Left hindlimb (tissue), 1 donor: ENCODE data around the gene SELENOP.

Experiments
- DNase-seq: peaks from one replicate; pipeline ENCODE4 v3.0.0-alpha.2; 2018

The SELENOP gene

DNA sequence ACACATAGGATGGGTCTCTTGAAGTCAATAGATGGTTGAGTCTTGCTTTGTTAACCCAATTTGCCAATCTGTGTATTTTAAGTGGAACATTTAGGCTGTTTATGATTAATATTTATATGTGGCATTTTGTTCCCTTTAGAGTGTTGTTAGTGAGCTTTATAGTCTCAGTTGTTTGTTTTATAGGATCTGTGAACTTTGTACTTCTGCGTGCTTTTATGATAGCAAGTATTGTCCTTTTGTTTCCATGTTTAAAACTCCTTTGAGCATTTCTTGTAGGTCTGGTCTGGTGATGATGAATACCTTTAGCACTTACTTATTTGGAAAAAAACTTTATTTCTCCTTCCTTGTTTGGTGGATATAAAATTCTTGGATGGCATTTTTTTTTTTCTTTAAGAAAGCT, 23.8 kb downstream of the SELENOP start:
- DNase-seq: no peak

DNA sequence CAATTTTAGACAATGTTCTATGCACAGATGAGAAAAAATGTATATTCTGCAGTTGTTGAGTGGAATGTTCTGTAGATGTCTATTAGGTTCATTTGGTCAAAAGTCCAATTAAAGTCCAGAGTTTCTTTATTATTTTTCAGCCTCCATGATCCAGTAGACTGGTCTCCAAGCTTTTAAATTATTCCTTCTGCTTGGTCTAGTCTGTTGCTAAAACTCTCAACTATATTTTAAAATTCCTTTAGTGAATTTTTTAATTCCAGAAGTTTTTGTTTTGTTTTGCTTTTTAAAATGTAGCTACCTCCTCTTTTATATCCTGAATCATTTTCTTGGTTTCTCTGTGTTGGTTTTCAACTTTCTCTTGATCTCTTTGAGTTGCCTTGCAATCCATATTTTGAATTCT, 24.6 kb downstream of the SELENOP start:
- no peak for DNase-seq

GRCh38 chr5:42785756-42786155, 25.9 kb downstream of the SELENOP start:
- no peak for DNase-seq

DNA sequence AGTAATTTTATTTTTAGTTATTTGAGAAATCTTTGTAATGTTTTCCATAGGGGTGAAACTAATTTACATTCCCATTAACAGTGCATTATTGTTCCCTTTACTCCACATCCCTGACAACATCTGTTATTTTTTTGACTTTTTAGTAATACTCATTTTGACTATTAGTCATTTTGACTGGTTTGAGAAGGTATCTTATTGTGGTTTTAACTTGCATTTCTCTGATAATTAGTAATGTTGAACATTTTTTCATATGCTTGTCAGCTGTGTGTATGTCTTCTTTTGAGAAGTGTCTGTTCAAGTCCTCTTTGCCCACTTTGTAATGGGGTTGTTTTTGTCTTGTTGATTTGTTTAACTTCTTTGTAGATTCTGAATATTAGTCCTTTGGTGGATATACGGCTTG, 27.6 kb downstream of the SELENOP start:
- no peak for DNase-seq

- DNase-seq: no peak
These were observed 30.1 kb downstream of the SELENOP start for GRCh38 chr5:42781584-42781983.

- no peak for DNase-seq
These were observed 32.6 kb downstream of the SELENOP start for GRCh38 chr5:42779083-42779482.

DNA sequence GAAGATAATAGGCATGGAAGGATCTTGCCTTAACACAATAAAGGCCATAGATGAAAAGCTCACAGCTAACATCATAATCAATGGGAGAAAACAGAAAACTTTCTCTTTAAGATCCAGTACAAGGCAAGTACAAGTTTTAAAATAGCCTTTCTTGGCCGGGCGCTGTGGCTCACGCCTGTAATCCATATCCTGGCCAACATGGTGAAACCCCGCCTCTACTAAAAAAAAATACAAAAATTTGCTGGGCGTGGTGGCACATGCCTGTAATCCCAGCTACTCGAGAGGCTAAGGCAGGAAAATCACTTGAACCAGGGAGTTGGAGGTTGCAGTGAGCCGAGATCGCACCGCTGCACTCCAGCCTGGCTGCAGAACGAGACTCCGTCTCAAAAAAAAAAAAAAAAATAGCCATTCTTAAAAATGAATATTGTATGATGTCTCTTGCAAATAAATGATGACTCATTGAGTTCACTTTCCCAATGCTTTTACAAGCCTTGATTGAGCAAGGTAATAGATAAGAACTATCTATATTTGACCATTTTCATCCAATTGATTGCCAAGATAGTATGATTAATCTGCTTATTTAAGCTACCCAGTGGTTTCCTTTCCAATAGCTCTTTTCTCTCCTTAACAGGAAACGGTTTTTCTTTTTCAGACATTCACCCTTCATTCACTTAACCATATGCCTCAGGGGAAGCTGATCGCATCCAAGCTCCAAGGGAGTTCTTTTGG, 39.3 kb downstream of the SELENOP start:
- no peak for DNase-seq

- DNase-seq: no peak
These were observed 41.7 kb downstream of the SELENOP start for GRCh38 chr5:42770003-42770402.

DNA sequence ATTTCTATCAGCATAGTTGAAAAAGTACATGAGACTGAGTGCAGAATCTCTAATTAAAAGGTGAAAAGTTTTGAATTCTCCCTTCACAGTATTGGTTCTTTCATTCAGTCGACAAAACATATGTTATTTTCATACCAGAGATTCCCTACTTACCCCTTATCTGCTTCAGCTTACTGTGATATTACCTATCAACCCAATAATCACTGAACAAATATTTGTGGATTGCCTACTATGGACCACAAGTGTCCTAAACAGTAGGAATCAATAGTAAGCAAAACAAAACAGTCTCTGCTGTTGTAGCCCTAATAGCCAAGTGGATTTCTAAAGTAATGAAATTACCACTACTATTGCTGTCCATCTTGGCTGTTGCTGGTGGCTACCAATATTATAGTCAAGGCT, 43.6 kb downstream of the SELENOP start:
- no peak for DNase-seq

GRCh38 chr5:42767491-42768105, 44.1 kb downstream of the SELENOP start:
- no peak for DNase-seq

- DNase-seq: no peak
These were observed 49.9 kb downstream of the SELENOP start for GRCh38 chr5:42761791-42762190.

- DNase-seq: no peak
These were observed 51.3 kb downstream of the SELENOP start for GRCh38 chr5:42760426-42760825.

DNA sequence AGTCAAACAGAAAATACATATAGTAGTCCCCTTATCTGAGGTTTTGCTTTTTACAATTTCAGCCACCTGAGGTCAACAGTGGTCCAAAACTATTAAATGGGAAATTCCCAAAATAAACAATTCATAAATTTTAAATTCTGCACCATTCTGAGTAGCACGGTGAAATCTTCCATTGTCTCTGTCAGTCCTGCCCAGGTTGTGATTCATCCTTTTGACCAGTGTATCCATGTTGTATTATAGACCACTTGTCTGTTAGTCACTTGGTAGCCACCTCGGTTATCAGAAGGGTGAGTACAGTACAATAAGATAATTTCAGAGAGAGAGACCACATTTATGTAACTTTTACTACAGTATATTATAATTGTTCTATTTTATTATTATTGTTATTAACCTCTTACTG, 52.2 kb downstream of the SELENOP start:
- no peak for DNase-seq

- peak; percentile 48 for DNase-seq
These were observed 54.8 kb downstream of the SELENOP start, which contains the start of gene CCDC152 for GRCh38 chr5:42756606-42757601. Gene CCDC152 (plus strand): TSS chr5:42756818. CDS start chr5:42759122, 2,304 bp downstream.

DNA sequence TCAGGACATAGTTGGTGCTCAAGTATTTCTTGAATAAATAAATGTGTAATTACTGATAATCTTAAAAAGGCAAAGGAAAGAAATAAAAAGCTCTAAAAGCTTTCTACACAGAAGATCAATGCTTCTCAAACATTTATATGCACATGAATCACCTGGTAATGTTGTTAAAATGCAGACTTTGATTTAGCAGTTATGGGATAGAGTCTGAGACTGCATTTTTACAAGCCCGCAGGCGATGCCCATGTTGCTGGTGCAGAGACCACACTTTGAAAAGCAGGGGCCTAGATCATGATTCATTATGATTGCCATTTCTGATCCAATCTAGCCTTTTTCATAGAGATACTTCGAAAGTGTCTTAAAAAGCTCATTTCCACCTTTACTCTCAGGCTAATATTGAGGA, 58.6 kb downstream of the SELENOP start:
- DNase-seq: no peak

- no peak for DNase-seq
These were observed 60.6 kb downstream of the SELENOP start for GRCh38 chr5:42751044-42751443.

DNA sequence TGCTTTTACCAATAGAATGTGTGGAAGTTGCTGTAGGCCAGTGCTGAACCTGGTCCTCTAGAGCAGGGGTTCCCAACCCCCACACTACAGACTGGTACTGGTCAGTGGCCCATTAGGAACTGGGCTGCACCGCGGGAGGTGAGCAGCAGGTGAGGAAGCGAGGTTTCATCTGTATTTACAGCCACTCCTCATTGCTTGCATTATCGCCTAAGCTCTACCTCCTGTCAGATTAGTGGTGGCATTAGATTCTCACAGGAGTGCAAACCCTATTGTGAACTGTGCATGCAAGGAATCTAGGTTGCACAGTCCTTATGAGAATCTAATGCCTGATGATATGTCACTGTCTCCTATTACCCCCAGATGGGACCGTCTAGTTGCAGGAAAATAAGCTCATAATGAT, 61.2 kb downstream of the SELENOP start:
- no peak for DNase-seq
